Measurements from ENCODE around the gene CDK12. TPM values are rescaled to one million over a fixed set of nuclear protein-coding genes. Genes with fewer than 3 reads are reported as not detected.

CDK12 gene
- total RNA-seq, 1 experiment from 2014 or later: 51.2 TPM

DNA sequence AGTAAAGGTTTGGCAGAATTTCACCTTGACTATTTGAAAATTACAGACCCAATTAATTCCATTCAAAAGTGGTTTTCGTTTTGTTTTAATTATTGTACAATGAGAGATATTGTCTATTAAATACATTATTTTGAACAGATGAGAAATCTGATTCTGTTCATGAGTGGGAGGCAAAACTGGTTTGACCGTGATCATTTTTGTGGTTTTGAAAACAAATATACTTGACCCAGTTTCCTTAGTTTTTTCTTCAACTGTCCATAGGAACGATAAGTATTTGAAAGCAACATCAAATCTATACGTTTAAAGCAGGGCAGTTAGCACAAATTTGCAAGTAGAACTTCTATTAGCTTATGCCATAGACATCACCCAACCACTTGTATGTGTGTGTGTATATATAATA lies 72.6 kb downstream of the CDK12 start:
- BruUV-seq (replicated peaks): no TSS peak
- no peak overlapping the region for H2AFZ ChIP-seq (ENCODE audit: low read depth, low read length, poor library complexity, severe bottlenecking)
- H3K9me2 ChIP-seq (ENCODE audit: insufficient read depth): no peaks in the 10 kb centered on the region
- H3K9me3 ChIP-seq (ENCODE audit: control insufficient read depth in 1 of 2, insufficient read depth in 1 of 2, low read depth in 1 of 2, low read length in 2 of 2): no peaks in the 10 kb centered on the region
- RAD21 ChIA-PET (ENCODE audit: low non-redundant PET in 1 of 2, low total read pairs in 2 of 2, uncharacterized antibody in 2 of 2, unreplicated experiment in 2 of 2): no interaction called here
- POLR2A ChIA-PET: no interaction called here
- no peaks in the 10 kb centered on the region for H3K79me2 ChIP-seq (ENCODE audit: insufficient read depth, low read length)
- no peaks in the 10 kb centered on the region for H3K27me3 ChIP-seq (ENCODE audit: insufficient read depth, low read length)
- peaks cover 27 to 29% of the 10 kb centered on the region in 2 experiments; a peak in 3 of 4 replicates for H3K36me3 ChIP-seq (ENCODE audit: control insufficient read depth in 1 of 2, insufficient read depth in 2 of 2, low read length in 2 of 2)
- no peaks in the 10 kb centered on the region for H4K20me1 ChIP-seq (ENCODE audit: insufficient read depth)
- no peak overlapping the region for H3K9ac ChIP-seq (ENCODE audit: low read length)
- DNase-seq (ENCODE audit: low read depth, low spot score): no peak
- no peak for ATAC-seq
- intact Hi-C loops (cut with micrococcal nuclease): no loop called here
- no peak overlapping the region for H3K27ac ChIP-seq (ENCODE audit: low read depth, low read length)
- CTCF ChIA-PET: no interaction called here
- no peak overlapping the region for H3K4me3 ChIP-seq (replicated peaks in 1 of 2; ENCODE audit: low read depth in 1 of 2, low read length in 2 of 2)
- TF ChIP-seq CBX3 (IDR thresholded peaks at IDR 0.05; ENCODE audit: low read depth) (no peak), RAD21 (IDR thresholded peaks at IDR 0.05; ENCODE audit: low read depth) (no peak), POLR2AphosphoS5 (IDR thresholded peaks at IDR 0.05; ENCODE audit: low read depth, low read length) (no peak), EGR1 (IDR thresholded peaks at IDR 0.05; ENCODE audit: low read depth) (no peak), ZFX (IDR thresholded peaks at IDR 0.05) (no peak), ZNF274 (IDR thresholded peaks at IDR 0.05; ENCODE audit: low read depth, low read length) (no peak), JUND (IDR thresholded peaks at IDR 0.05) (no peak), FOSL1 (IDR thresholded peaks at IDR 0.05; ENCODE audit: low read depth) (no peak), CEBPB (IDR thresholded peaks at IDR 0.05; ENCODE audit: low read depth) (no peak), SP1 (IDR thresholded peaks at IDR 0.05; ENCODE audit: low read depth) (no peak), ELF1 (IDR thresholded peaks at IDR 0.05; ENCODE audit: borderline replicate concordance, low read depth) (no peak)
- TF ChIP-seq, protein P1, sequence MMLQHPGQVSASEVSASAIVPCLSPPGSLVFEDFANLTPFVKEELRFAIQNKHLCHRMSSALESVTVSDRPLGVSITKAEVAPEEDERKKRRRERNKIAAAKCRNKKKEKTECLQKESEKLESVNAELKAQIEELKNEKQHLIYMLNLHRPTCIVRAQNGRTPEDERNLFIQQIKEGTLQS (IDR thresholded peaks at IDR 0.05): no peak
- TF ChIP-seq, protein P2, sequence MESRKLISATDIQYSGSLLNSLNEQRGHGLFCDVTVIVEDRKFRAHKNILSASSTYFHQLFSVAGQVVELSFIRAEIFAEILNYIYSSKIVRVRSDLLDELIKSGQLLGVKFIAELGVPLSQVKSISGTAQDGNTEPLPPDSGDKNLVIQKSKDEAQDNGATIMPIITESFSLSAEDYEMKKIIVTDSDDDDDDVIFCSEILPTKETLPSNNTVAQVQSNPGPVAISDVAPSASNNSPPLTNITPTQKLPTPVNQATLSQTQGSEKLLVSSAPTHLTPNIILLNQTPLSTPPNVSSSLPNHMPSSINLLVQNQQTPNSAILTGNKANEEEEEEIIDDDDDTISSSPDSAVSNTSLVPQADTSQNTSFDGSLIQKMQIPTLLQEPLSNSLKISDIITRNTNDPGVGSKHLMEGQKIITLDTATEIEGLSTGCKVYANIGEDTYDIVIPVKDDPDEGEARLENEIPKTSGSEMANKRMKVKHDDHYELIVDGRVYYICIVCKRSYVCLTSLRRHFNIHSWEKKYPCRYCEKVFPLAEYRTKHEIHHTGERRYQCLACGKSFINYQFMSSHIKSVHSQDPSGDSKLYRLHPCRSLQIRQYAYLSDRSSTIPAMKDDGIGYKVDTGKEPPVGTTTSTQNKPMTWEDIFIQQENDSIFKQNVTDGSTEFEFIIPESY (IDR thresholded peaks at IDR 0.05; ENCODE audit: extremely low read depth, insufficient replicate concordance, low read length): no peak
- TF ChIP-seq, protein P3, sequence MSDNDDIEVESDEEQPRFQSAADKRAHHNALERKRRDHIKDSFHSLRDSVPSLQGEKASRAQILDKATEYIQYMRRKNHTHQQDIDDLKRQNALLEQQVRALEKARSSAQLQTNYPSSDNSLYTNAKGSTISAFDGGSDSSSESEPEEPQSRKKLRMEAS (IDR thresholded peaks at IDR 0.05): no peak
- TF ChIP-seq, protein P4, sequence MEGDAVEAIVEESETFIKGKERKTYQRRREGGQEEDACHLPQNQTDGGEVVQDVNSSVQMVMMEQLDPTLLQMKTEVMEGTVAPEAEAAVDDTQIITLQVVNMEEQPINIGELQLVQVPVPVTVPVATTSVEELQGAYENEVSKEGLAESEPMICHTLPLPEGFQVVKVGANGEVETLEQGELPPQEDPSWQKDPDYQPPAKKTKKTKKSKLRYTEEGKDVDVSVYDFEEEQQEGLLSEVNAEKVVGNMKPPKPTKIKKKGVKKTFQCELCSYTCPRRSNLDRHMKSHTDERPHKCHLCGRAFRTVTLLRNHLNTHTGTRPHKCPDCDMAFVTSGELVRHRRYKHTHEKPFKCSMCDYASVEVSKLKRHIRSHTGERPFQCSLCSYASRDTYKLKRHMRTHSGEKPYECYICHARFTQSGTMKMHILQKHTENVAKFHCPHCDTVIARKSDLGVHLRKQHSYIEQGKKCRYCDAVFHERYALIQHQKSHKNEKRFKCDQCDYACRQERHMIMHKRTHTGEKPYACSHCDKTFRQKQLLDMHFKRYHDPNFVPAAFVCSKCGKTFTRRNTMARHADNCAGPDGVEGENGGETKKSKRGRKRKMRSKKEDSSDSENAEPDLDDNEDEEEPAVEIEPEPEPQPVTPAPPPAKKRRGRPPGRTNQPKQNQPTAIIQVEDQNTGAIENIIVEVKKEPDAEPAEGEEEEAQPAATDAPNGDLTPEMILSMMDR (IDR thresholded peaks at IDR 0.05 in 2 of 3, conservative IDR thresholded peaks at IDR 0.05 in 1 of 3; ENCODE audit: borderline replicate concordance in 1 of 3, insufficient read depth in 1 of 3, low read depth in 2 of 3, low read length in 2 of 3): no peak
- no peak overlapping the region for H3K4me2 ChIP-seq (ENCODE audit: low read length)
- 0 out of 4 replicates have a peak, but pooled peaks cover 0 to 4% of the 10 kb centered on the region in 2 experiments for H3K4me1 ChIP-seq (ENCODE audit: control insufficient read depth in 1 of 2, insufficient read depth in 2 of 2, low read length in 2 of 2)
